HG02623 (cell line): Measurements from ENCODE around the gene HSPB1.
"Not testable (repeated sequence)": the region's sequence is repeated elsewhere in the genome, so short reads cannot be mapped to it uniquely, and the experiment has no call there.

ENCODE experiments used
- ATAC-seq: cut with Tn5 transposase; IDR thresholded peaks from one replicate; pipeline ENCODE4 v1.9.1; 2021; ENCODE audit warnings: moderate library complexity; ENCODE audit not compliant: unreplicated experiment

HSPB1 gene

DNA sequence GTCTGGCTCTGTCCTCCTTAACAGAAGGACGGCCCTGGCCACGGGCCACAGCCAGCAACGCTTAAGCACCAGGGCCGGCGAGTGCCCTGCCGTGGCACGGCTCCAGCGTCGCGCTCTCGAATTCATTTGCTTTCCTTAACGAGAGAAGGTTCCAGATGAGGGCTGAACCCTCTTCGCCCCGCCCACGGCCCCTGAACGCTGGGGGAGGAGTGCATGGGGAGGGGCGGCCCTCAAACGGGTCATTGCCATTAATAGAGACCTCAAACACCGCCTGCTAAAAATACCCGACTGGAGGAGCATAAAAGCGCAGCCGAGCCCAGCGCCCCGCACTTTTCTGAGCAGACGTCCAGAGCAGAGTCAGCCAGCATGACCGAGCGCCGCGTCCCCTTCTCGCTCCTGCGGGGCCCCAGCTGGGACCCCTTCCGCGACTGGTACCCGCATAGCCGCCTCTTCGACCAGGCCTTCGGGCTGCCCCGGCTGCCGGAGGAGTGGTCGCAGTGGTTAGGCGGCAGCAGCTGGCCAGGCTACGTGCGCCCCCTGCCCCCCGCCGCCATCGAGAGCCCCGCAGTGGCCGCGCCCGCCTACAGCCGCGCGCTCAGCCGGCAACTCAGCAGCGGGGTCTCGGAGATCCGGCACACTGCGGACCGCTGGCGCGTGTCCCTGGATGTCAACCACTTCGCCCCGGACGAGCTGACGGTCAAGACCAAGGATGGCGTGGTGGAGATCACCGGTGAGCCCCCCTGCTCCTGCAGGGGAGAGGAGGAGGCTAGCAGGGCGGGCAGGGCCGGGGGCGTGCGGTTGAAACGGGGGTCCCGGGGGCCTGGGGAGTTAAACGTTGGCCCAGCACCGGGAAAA lies at the start of gene HSPB1:
Gene HSPB1 (plus strand): TSS at position 327 of the 855 bp plus-strand sequence. CDS start 40 bp downstream, at position 367.
- peak; percentile 60 for ATAC-seq

DNA sequence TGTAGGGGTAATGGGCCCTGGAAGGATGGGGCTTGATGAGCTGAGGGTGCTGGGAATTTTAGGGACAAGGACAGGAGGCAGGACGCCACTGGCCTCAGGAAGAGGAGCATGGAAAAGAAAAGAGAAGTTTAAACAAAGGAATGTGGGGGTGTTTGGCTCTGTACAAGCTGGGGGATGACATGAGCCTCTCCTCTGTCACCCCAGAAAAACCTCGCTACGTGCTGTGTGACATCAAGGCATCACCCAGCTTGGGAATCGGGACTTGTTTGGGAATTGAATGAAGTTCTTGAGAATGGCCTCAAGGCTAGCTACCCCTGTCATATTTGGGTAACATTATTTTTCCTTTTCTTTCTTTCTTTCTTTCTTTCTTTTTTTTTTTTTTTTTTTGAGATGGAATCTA lies 47.7 kb upstream of the HSPB1 start:
- ATAC-seq, result no peak

DNA sequence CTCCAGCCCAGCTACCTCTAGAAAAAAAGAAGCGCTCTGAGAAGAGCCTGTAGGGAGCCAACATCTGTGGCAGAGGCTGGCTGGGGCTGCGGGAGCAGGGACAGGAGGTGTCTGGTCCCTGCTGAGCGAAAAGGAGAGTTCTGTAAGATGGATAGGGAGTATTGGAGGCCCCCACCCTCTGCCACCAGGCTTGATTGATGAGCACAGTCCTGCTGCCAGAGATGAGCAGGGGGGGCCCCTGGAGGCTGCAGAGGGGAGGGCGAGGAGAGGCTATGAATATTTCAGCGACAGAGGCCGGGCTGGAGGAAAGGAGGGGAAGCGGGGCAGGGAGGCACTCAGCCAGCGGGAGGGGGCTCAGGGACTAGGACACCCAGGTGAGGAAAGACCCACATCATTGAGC lies 44.5 kb upstream of the HSPB1 start:
- no peak for ATAC-seq

DNA sequence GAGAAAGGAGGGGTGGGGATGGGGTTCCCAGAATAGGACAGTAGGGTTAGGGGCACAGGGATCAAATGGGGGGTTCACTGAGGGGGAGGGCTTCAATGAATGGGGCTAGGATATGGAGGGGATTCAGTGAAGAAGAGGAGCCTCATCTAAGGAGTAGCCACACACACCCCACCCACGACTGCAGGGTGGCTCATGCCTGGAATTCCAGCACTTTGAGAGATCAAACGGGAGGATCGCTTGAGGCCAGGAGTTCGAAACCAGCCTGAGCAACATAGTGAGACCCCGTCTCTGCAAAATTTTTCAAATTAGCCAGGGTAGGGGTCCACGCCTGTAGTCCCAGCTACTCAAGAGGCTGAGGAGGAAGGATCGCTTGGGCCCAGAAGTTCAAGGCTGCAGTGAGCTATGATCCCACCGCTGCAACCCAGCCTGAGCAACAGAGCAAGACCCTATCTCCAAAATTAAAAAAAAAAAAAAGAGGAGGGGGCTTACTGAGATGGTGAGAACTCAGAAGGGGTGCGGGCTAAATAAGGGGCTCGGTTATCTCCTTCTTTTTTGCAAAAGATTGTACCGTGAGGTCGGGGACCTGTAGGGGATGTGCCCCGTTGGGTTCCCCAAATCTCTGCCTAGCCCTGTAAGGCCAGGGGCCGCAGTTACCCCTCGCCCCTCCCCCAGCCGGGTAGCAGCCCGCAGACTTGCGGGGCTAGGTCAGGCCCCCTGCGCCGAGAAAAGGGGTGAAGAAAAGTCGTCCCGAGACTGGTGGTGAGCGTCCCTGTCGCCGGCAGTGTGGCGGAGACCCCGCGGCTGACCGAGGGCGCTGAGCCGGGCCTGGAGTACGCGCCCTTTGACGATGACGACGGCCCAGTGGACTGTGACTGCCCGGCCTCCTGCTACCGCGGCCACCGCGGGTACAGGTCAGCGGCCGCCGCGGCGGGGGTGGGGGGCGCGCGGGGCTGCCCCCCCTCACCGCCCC lies 43.1 kb upstream of the HSPB1 start:
- no peak for ATAC-seq

DNA sequence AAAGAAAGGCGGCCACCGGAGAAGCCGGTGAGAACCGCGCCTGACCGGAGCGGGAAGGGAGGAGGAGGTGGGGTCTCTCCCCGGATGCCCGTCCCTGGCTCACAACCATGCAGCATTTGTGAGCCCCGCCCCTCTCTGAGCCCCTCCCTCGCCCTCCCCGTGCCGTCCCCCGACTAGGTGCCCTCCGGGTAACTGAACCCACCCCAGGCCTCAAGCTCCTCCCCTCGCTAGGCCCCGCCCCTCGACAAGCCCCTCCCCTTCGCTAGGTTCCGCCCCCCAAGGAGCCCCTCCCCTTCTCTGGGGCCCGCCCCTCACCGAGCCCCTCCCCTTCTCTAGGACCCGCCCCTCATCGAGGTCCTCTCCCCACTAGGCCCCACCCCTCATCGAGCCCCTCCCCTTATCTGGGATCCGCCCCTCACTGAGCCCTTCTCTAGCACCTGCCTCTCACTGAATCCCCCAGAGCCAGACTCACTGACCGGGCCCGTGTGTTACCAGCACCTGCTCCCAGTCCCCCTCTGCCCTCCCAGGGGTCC lies 42.2 kb upstream of the HSPB1 start:
- no peak for ATAC-seq

DNA sequence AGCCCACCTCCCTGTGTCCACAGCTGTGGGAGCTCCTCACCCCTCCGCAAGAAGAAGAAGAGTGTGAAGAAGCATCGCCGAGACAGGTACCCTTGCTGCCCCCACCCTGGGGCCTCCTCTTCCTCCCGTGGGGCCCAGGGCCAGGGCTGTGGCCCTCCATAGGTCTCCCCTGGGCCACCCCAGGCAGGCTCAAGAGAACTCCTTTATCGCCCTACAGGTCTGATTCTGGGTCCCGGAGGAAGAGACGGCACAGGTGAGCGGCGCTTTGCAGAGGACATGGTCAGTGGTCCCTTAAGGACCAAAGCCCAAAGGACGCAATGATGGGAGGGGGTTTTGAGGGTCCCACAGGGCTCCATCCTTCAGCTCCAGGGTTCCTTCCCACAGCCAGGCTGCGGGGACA lies 41.1 kb upstream of the HSPB1 start:
- no peak for ATAC-seq

DNA sequence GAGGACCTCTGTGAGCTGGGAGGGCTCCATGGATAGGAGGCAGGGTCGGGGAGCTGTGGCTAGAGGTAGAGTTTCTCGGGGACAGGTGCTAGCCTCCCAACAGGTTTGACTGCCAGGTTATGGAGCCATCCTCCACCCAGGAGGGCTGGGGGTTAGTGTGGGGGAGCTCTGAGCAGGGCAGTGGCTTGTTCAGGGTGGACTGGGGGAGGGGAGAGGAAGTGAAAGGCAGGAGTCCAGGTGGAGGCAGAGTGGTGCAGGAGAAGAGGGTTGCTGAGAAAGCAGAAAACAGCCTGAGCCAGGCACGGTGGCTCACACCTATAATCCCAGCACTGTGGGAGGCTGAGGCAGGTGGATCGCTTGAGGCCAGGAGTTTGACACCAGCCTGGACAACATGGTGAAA lies 40.5 kb upstream of the HSPB1 start:
- no peak for ATAC-seq

DNA sequence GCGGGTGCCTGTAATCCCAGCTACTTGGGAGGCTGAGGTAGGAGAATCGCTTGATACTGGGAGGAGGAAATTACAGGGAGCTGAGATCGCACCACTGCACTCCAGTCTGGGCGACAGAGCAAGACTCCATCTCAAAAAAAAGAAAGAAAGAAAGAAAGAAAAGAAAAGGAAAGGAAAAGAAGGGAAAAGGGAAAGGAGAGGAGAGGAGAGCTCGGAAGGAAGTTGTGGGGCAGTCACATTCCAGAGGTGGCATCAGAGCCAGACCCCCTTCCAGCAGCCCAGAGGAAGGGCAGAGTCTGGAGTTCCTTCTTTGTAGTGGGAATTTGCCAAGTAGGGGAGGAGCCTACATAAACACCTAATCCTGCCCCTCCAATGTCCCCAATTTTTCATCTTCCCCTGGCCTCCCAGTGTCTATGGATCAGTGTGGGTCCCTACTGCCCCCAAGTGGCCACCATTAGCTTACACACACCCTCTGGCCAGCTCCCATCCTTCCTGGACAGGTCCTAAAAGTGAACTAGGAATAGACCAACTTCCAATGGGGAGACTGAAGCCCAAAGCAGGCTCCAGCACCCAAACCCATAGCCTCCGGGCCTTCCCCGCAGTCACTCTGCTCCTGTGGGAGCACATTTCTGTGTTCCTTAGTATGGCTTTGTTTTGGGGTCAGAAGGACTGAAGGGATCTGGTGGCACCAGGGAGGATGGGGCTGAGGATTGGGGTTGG lies 39.6 kb upstream of the HSPB1 start:
- ATAC-seq, result no peak

DNA sequence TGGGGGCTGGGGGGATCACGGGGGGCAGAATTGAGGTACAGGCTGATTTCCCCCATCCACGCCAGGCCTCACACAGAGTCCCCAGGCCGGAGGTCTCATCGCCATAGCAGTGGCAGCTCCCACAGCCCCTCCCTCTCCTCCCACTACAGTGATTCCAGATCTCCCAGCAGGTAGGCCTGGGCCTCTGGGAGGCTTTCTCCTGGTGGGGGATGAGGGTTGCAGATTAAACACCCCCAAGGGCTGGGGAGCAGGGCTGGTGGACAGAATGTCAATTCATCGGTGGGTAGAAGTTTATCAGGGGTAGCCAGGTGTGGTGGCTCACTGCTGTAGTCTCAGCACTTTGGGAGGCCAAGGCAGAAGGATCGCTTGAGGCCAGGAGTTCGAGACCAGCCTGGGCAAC lies 37.2 kb upstream of the HSPB1 start:
- no peak for ATAC-seq

DNA sequence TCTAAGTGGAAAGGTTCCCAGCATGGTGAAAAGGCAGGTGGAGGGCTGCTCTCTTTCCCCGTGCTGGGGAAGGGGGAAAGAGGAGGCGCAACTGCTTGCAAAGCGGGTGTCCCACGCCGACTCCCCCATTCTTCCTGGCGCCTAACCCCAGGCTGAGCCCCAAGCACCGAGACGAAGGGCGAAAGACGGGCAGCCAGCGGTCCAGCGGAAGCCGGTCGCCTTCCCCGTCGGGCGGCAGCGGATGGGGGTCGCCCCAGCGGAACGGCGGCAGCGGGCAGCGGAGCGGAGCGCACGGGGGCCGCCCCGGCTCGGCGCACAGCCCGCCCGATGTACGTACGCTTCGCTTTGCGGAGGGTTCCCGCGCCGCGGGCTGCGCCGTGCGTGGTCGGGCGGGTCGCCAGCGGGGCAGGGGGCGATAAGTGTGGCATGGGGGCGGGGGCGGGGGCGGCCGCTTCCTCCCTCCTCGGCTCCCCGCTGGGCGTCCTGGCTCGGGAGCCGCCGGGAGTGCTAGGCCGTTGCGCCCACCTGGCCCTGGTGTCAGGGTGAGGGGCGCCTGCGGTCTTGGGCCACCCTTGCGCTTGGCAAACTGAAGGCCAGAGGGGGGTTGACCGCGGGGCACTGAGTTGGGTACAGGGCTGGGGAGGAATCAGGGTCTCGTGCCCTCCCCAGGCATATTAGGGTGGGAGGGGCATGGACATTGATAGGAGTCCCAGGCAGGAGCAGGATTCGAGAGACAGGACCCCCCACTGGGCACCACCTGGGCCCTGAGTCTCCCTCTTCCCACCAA lies 35.2 kb upstream of the HSPB1 start:
- no peak for ATAC-seq

DNA sequence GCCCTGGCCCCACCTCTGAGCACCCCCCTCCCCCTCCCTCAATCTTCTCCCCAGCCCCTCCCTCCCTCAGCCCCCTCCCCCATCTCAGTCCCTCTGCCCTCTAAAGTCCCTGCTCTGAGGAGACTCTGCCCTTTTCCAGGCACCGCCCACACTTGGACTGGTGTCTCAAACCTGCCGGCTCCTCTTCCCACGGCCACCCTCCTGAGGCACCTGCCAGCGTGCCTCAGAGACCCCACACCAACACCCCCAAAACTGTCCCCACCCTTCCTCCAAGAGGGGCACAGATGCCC lies 34.6 kb upstream of the HSPB1 start:
- no peak for ATAC-seq

DNA sequence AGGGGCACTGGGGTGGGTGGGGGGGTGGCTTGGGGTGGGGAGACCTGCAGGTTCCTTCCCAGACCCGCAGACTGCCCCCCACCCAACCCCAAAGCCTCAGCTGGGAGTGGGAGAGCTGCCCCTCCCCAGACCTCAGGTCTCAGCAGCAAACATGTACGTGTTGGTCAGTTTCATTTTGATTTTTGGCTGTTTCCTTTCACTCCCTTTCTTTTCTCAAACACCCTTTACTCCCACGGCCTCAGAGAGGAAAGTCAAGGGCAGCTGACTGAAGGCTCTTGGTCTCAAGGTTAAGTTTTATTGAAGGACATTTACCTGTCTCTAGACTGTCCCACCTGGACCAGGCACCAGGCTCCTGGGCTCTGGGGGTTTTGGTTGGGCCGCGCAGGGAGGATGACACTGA lies 34.1 kb upstream of the HSPB1 start:
- ATAC-seq, result no peak

DNA sequence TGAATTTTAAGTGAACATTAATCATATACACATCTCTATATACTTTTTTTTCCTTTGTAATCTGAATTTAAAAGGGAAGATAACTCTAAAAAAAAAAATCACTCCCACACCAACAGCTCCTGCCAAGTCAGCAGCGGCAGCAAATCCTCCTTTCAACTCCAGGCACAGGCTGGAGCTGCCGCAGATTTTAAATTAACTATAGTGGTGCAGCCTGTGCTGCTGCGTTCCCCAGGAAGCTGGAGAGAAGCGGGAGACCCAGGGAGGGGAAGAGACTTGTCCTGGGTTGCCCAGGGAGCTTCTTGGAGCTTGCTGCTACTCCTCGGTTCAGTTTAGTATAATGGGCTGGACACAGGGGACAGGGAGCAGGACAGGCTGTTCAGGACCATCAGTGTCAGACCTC lies 32.6 kb upstream of the HSPB1 start:
- ATAC-seq, result no peak

DNA sequence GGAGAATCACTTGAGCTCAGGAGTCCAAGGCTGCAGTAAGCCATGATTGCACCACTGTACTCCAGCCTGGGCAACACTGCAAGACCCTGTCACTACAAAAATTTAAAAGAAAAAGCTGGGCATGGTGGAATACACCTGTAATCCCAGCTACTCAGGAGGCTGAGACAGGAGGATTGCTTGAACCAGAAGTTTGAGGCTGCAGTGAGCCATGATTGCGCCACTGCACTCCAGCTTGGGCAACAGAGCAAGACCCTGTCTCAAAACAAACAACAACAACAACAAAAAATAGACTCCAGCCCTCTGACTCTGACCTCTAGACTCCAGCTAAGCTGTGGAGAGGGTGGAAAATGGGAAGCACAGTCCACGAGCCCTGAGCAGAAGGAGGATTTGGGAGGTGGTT lies 31.1 kb upstream of the HSPB1 start:
- not testable (repeated sequence) for ATAC-seq

DNA sequence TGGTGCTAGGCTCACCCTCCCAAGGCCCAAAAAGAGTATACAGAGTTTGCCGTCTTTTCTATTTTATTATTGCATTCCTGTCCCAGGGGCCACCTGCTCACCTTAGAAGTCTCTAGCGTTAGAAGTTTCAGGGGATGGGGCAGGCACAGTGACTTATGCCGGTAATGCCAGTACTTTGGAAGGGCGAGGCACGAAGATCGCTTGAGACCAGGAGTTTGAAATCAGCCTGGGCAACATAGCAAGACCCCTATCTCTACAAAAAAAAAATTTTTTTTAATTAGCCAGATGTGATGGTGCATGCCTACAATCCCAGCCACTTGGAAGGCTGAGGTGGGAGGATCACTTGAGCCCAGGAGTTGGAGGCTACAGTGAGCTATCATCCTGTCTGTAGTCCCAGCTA lies 30.3 kb upstream of the HSPB1 start:
- no peak for ATAC-seq

DNA sequence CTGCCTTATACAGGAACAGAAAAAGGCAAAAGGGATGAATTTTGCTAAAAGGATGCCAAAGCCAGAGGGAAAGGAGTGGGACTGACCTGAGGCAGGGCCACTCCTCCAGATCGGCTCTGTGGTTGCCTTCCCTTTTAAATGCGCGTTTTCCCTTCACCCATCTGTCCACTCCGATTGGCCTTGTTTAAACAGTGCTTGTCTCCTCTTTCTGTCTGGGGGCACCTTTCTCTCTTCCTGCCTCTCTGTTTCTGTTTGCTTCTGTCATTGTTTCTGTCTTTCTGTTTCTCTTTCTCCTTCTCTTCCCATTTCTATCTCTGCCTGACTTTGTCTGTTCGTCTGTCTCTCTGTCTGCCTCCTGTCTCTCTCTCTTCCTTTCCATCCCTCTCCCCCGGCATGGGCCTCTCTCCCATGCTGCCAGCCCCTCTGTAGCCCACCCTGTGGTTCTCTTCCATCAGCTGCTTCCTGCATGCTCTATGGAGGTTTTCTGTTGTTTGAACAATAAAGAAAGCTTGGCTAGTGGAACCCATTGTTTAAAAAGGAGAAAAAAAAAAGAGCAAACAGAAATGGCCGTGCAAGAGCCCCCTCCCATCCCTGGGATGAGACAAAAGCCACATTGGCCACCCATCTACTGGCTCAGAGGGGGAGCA lies 29.5 kb upstream of the HSPB1 start:
- peak; percentile 59 for ATAC-seq

DNA sequence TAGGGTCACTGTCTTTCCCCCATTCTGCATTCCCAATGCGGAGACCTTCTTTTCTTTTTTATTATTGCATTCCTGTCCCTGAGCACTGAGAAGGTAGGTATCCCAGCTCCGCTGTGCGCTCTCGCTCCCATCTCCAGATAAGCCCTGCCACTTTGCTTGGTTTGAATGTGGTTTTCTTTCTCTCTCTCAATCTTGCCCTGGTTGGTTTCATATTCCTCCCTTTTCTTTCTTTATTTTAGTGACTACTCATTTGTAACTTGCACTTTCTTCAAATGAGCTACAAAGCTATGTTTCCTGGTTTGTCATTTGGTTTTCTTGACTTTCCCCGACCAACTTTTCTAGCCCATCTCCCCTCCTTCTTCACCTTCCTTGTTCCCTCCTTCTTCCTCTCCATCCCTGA lies 29.0 kb upstream of the HSPB1 start:
- no peak for ATAC-seq

DNA sequence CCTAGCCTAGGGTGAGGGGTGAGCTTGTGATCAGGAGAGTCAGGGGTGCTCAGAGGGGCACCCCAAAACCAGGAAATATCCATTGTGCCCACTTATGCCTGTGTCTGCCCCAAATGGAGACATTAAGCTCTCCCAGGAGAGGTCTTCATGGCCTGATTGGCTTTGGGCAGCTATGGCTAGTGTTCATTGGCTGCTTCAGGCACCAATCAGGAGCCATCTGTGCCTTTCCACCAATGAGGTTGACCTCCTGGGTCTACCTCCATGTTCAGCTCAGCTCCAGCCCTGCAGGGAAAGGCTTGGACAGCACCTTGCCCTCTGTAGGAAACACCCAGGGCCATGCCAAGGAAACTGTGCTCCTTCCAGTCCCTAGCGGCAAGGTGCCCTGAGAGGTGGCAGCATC lies 23.9 kb upstream of the HSPB1 start:
- ATAC-seq, result no peak

DNA sequence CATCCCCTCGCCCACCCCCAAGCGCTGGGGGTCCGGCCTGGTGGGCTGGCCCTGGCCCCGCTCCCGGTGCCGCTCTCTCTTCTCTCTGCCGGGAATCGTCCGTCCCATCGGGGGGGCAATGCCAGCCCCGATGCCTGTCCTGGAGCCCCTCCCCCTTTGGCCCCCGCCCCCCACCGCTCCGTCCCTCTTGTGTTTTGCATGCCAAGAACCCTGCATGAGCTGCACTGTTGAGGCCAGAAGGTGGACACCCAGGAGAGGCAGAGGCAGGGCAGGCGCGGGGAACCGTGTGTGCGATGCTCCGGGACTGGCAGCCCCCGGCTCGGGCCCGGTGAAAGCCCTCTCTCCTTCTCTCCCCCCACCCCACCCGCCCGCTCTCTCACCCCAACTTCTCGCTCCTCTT lies 22.1 kb upstream of the HSPB1 start:
- ATAC-seq, result no peak
